DMS114 treated with DMSO at 0.1 percent for 48 hours (cell line): ENCODE results near the gene POU4F2.
"Not testable (repeated sequence)": the region's sequence is repeated elsewhere in the genome, so short reads cannot be mapped to it uniquely, and the experiment has no call there.

Experiments used
- DNase-seq: peaks from one replicate; lab custom pipeline; 2025; ENCODE audit not compliant: unreplicated experiment; lab: John Stamatoyannopoulos, UW

The POU4F2 gene

DNA sequence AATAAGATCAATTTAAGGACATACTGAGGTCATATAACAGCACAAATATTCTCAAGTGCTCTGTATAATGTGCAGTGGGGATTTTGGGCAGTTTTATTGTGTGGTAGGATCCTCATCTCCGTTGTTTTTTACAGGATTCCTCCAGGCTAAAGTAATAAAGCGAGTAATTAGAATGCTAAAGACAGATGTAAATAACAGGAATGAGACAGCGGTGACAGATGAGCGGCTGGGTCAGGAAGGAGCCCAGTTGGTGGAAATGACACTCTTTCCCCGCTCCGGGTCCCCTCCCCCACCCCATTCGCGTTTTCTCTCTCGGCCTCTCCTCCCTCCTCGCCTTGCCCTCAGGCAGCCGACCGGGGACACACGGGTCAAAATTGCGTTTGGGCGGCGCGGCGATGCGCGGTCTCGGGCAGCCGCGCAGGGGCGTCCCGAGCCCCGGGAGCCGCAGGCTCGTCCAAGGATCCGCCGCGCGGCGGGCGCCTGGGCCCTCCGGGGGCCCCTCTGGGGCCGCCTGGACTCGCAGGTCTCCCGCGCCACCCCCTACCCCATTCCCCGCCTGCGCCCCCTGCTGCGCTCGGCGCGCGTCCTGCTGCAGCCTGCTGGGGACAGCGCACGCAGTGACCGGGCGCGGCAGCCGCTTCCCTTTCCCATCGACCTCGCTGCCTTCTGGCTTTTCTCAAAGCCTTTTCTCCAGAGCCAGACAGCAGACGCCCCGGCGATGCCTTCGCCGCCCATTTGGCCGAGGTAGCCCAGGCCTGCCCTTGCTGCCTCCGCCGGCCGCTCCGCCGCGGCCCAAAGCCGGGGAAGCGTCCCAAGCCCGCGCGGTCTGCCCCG is 16.2 kb downstream of the POU4F2 start:
- DNase-seq = no peak

DNA sequence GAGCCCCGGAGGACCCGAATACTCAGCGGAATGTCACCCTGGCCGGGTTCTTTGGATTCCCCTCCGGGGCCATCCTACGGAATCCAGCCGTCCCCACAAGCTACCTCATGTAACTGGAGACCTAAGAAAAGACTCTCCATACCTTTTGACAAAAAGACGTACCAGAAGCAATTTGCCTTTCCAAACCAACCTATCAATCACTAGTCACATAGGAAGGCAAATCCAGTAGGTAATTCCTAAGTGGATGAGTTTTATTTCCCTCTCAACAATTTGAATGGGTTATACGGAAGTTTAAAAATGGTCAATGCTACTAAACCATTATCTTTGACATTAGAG is 16.8 kb downstream of the POU4F2 start:
- DNase-seq = no peak

GRCh38 chr4:146661367-146661766 is 22.7 kb downstream of the POU4F2 start:
- no peak for DNase-seq

GRCh38 chr4:146663968-146664311 is 25.2 kb downstream of the POU4F2 start:
- DNase-seq = not testable (repeated sequence)

DNA sequence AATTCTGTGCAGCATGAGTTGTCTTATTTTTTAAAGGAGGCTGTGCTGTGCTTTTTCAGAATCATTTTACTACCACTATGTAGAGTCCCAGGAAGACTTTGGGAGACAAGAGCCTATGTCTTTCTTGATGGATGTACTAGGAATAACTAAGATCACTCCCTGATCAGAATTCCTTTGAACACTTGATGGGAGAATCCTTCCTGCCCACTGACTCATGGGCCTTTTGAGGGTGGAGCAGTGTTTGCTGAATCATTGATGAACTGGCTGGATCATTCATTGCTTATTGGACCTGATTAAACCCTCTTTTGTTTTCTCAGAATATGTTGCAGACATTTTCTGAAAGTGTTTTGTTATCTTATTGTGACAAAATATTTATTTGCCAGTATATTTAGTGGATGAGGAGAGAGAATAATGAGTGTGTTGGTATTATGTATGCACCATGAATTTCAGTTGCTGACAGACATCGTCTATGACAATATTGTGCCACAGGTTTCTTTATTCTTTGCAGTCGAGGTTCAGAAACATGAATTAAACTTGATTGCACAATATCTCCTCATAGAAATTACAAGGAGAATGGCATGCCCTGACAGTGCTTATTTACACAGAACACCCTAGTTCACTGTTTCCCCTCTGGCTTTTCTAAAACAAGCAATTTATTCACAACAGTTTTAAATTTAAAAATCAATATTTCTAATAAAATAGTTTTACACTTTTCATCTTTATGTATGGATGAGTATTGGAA is 36.3 kb downstream of the POU4F2 start:
- DNase-seq = no peak
